Measurements from ENCODE around the gene ACADM. TPM values are rescaled to one million over a fixed set of nuclear protein-coding genes. Genes with fewer than 3 reads are reported as not detected.

The ACADM gene
- total and polyA plus RNA-seq, 3 donors from 2014 or later = 57.7 to 77.6 (median 67.9) TPM

DNA sequence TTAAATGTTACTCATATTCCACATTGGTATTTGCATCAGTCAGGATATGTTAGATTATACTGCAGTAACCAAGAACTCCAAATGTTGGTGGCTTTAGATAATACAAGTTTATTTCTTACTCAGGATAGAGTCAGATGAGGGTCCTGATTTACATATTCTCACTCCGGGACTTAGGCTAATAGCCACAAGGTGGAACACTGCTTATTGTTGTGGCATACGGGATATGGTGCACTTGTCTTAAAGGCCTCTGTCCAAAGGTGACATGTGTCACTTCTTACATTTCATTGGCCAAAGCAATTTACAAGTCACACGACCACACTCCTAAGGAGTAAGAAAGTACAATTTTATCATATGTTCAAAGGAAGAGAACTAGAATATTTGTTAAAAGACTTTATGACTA is 28.5 kb upstream of the ACADM start:
- WGBS, 2 donors = 71 to 78% methylated on average over 3 of the region's 3 CpGs
- Histone ChIP-seq H3K27ac (no peak overlapping the region), H3K4me3 (no peak overlapping the region), H3K9me3 (no peaks in the 10 kb centered on the region), H3K27me3 (no peaks in the 10 kb centered on the region), H3K4me1 (no peaks in the 10 kb centered on the region), H3K36me3 (ENCODE audit: low read depth, missing control alignments) (no peaks in the 10 kb centered on the region)
- intact Hi-C loops (cut with DNase I; ENCODE audit: low total_unique reads) = no loop called here
- no peak for DNase-seq
- no peak for TF ChIP-seq POLR2A (IDR thresholded peaks at IDR 0.05)
- TF ChIP-seq, protein P1, sequence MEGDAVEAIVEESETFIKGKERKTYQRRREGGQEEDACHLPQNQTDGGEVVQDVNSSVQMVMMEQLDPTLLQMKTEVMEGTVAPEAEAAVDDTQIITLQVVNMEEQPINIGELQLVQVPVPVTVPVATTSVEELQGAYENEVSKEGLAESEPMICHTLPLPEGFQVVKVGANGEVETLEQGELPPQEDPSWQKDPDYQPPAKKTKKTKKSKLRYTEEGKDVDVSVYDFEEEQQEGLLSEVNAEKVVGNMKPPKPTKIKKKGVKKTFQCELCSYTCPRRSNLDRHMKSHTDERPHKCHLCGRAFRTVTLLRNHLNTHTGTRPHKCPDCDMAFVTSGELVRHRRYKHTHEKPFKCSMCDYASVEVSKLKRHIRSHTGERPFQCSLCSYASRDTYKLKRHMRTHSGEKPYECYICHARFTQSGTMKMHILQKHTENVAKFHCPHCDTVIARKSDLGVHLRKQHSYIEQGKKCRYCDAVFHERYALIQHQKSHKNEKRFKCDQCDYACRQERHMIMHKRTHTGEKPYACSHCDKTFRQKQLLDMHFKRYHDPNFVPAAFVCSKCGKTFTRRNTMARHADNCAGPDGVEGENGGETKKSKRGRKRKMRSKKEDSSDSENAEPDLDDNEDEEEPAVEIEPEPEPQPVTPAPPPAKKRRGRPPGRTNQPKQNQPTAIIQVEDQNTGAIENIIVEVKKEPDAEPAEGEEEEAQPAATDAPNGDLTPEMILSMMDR (IDR thresholded peaks at IDR 0.05) = no peak

- no peaks in the 10 kb centered on the region for H3K9me3 ChIP-seq
- H3K27ac ChIP-seq = no peak overlapping the region
- no peaks in the 10 kb centered on the region for H3K4me1 ChIP-seq
- DNase-seq = no peak
- 38 to 43% methylated on average over 2 of the region's 2 CpGs for WGBS, 2 donors
- TF ChIP-seq, protein P1 (IDR thresholded peaks at IDR 0.05) = no peak
- TF ChIP-seq POLR2A (IDR thresholded peaks at IDR 0.05) = no peak
- no peaks in the 10 kb centered on the region for H3K36me3 ChIP-seq (ENCODE audit: low read depth, missing control alignments)
- no peak overlapping the region for H3K4me3 ChIP-seq
- H3K27me3 ChIP-seq = no peaks in the 10 kb centered on the region
- intact Hi-C loops (cut with DNase I; ENCODE audit: low total_unique reads) = no loop called here
These were observed 17.3 kb upstream of the ACADM start for GRCh38 chr1:75707191-75707590.

DNA sequence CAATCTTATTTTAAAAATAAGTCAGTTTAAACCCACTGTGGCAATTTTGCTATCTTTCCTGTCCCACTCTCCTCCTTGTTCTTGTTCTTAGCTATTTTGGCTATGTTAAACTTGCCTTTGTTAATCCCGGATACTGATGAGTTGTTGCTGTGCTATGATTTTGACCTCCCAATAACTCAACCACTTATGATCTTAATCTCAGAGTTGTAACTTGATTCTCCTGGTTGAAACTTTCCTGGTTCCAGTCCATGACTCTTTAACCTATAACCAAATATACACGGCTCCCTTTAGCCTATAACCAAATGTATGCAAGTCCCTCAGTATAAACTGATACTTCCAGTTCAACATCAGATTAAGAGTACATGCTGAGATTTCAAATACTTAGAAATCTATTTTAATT is 15.6 kb upstream of the ACADM start:
- intact Hi-C loops (cut with DNase I; ENCODE audit: low total_unique reads) = no loop called here
- H3K27me3 ChIP-seq = no peaks in the 10 kb centered on the region
- no peak overlapping the region for H3K4me3 ChIP-seq
- H3K9me3 ChIP-seq = no peaks in the 10 kb centered on the region
- no peaks in the 10 kb centered on the region for H3K4me1 ChIP-seq
- TF ChIP-seq POLR2A (IDR thresholded peaks at IDR 0.05) = no peak
- TF ChIP-seq, protein P1 (IDR thresholded peaks at IDR 0.05) = no peak
- H3K27ac ChIP-seq = no peak overlapping the region
- no peaks in the 10 kb centered on the region for H3K36me3 ChIP-seq (ENCODE audit: low read depth, missing control alignments)
- no peak for DNase-seq
- WGBS, 2 donors = 83 to 87% methylated on average over 2 of the region's 2 CpGs

- Histone ChIP-seq H3K4me1 (no peaks in the 10 kb centered on the region), H3K36me3 (ENCODE audit: low read depth, missing control alignments) (no peaks in the 10 kb centered on the region), H3K4me3 (no peak overlapping the region), H3K9me3 (no peaks in the 10 kb centered on the region), H3K27me3 (no peaks in the 10 kb centered on the region), H3K27ac (no peak overlapping the region)
- DNase-seq = no peak
- TF ChIP-seq, protein P1 (IDR thresholded peaks at IDR 0.05) = no peak
- TF ChIP-seq POLR2A (IDR thresholded peaks at IDR 0.05) = no peak
- intact Hi-C loops (cut with DNase I; ENCODE audit: low total_unique reads) = no loop called here
These were observed 13.7 kb upstream of the ACADM start for GRCh38 chr1:75710832-75711231.

DNA sequence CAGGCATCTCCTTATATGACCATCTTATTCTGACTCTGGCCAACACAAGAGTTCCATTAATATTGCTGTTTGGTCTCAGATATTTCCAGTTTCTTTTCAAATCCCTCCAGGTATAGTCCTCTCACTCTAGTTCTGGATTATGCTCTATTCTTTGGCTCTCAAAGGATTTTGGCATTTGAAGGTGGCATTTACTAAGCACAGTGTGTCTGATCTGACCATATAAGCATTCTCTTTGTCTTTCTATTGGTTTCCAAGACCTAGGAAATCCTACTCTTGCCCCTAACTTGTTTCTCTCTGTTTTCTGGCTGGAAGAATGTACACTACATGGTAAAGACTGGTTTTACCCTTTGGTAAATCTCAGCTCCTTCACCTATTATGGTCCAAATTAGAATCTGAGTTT is 12.7 kb upstream of the ACADM start:
- Histone ChIP-seq H3K4me1 (no peaks in the 10 kb centered on the region), H3K36me3 (ENCODE audit: low read depth, missing control alignments) (no peaks in the 10 kb centered on the region), H3K4me3 (no peak overlapping the region), H3K27me3 (no peaks in the 10 kb centered on the region), H3K27ac (no peak overlapping the region), H3K9me3 (no peaks in the 10 kb centered on the region)
- TF ChIP-seq POLR2A (IDR thresholded peaks at IDR 0.05) = no peak
- TF ChIP-seq, protein P1 (IDR thresholded peaks at IDR 0.05) = no peak
- DNase-seq = no peak
- intact Hi-C loops (cut with DNase I; ENCODE audit: low total_unique reads) = no loop called here
